ENCODE data around the gene SLC13A5. TPM values are rescaled to one million over a fixed set of nuclear protein-coding genes. Genes with fewer than 3 reads are reported as not detected.

The SLC13A5 gene
- total and polyA plus RNA-seq, 7 donors = under 0.01 to 0.14 (median 0.03) TPM; not detected in 4

GRCh38 chr17:6716736-6717135, 3.6 kb upstream of the SLC13A5 start:
- Histone ChIP-seq H3K9me3 (peaks cover 0 to 5% (median 2%) of the 10 kb centered on the region in 4 donors), H3K27me3 (peaks cover 15 to 47% (median 26%) of the 10 kb centered on the region in 3 donors), H3K27ac (no peak overlapping the region), H3K4me1 (peaks cover 0 to 13% (median 10%) of the 10 kb centered on the region in 4 donors), H3K4me3 (no peak overlapping the region), H3K36me3 (no peaks in the 10 kb centered on the region)
- intact Hi-C loops (cut with DNase I) = no loop called here
- TF ChIP-seq CTCF (IDR thresholded peaks at IDR 0.05) (no peak), EP300 (IDR thresholded peaks at IDR 0.05) (no peak), POLR2AphosphoS5 (IDR thresholded peaks at IDR 0.05) (no peak), POLR2A (IDR thresholded peaks at IDR 0.05) (no peak)
- 47 to 79% methylated on average over 2 of the region's 2 CpGs for WGBS, 2 donors
- no peak for DNase-seq

- DNase-seq = no peak
- WGBS, 2 donors = 80 to 81% methylated on average over 7 of the region's 7 CpGs
- peaks cover 0 to 5% (median 2%) of the 10 kb centered on the region in 4 donors for H3K9me3 ChIP-seq
- no peak overlapping the region for H3K4me3 ChIP-seq
- H3K4me1 ChIP-seq = peaks cover 0 to 13% (median 10%) of the 10 kb centered on the region in 4 donors
- intact Hi-C loops (cut with DNase I) = no loop called here
- no peaks in the 10 kb centered on the region for H3K36me3 ChIP-seq
- H3K27ac ChIP-seq = no peak overlapping the region
- H3K27me3 ChIP-seq = peaks cover 15 to 51% (median 42%) of the 10 kb centered on the region in 3 donors
- TF ChIP-seq POLR2AphosphoS5 (IDR thresholded peaks at IDR 0.05) = no peak
- TF ChIP-seq POLR2A (IDR thresholded peaks at IDR 0.05) = no peak
- TF ChIP-seq CTCF (IDR thresholded peaks at IDR 0.05) = no peak
- no peak for TF ChIP-seq EP300 (IDR thresholded peaks at IDR 0.05)
These were observed 1.2 kb upstream of the SLC13A5 start for GRCh38 chr17:6714315-6714874.

- no peak overlapping the region for H3K27ac ChIP-seq
- DNase-seq = no peak
- WGBS, 2 donors = 9 to 20% methylated on average over 29 of the region's 29 CpGs
- peaks cover 0 to 13% (median 10%) of the 10 kb centered on the region in 4 donors for H3K4me1 ChIP-seq
- peaks cover 0 to 5% (median 2%) of the 10 kb centered on the region in 4 donors for H3K9me3 ChIP-seq
- peaks cover 15 to 54% (median 42%) of the 10 kb centered on the region in 3 donors for H3K27me3 ChIP-seq
- intact Hi-C loops (cut with DNase I) = no loop called here
- TF ChIP-seq POLR2AphosphoS5 (IDR thresholded peaks at IDR 0.05) (no peak), EP300 (IDR thresholded peaks at IDR 0.05) (no peak), CTCF (IDR thresholded peaks at IDR 0.05) (no peak), POLR2A (IDR thresholded peaks at IDR 0.05) (no peak)
- H3K36me3 ChIP-seq = no peaks in the 10 kb centered on the region
- H3K4me3 ChIP-seq = peak overlapping the region in 2 of 4 donors; percentile 17 to 28
These were observed 726 bp upstream of the SLC13A5 start for GRCh38 chr17:6713918-6714271.

GRCh38 chr17:6712854-6713129, 377 bp downstream of the SLC13A5 start:
- Histone ChIP-seq H3K27me3 (peaks cover 15 to 58% (median 42%) of the 10 kb centered on the region in 3 donors), H3K4me1 (peaks cover 0 to 13% (median 10%) of the 10 kb centered on the region in 4 donors), H3K9me3 (peaks cover 0 to 5% (median 2%) of the 10 kb centered on the region in 4 donors), H3K36me3 (no peaks in the 10 kb centered on the region), H3K4me3 (no peak overlapping the region), H3K27ac (no peak overlapping the region)
- TF ChIP-seq POLR2A (IDR thresholded peaks at IDR 0.05) (no peak), CTCF (IDR thresholded peaks at IDR 0.05) (no peak), EP300 (IDR thresholded peaks at IDR 0.05) (no peak), POLR2AphosphoS5 (IDR thresholded peaks at IDR 0.05) (no peak)
- intact Hi-C loops (cut with DNase I) = no loop called here
- 21 to 23% methylated on average over 14 of the region's 14 CpGs for WGBS, 2 donors
- DNase-seq = no peak
